Fibroblast of mammary gland (primary cell): ENCODE data around the gene OPN5.

Experiments
- DNase-seq: peaks from one replicate; pipeline ENCODE4 v3.0.0-alpha.2; 2010; ENCODE audit warnings: low read depth
- H3K4me3 ChIP-seq: 2 replicates; pipeline ENCODE4 v1.5.1; 2011; ENCODE audit warnings: low read depth, mild to moderate bottlenecking, low read length, moderate library complexity; ENCODE audit not compliant: control insufficient read depth
- TF ChIP-seq, protein P1 (sequence below): conservative IDR thresholded peaks from 2 replicates; pipeline ENCODE4 v1.5.1; 2011; ENCODE audit warnings: low read depth, low read length, inconsistent platforms; ENCODE audit not compliant: control insufficient read depth, insufficient read depth

Gene OPN5

DNA sequence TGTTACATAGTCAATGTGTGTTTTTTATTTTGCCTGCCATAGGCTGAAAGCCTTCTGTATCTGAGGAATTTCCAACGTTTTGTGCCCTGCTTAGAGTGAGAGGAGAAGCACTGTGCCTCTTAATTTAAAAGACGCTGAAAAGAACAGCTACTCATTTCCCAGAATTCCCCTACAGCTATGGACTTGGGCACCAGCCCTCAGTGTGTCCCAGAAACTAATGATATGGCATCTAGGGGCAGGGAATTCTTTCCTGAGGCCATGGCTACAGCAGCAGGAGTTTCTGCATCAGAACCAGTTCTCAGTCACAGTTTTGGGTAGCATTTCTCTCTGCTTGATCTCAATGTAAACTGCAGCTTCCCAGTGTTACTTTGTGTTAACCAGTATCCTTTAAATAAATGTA is 20.2 kb downstream of the OPN5 start:
- no peak overlapping the region for H3K4me3 ChIP-seq
- TF ChIP-seq, protein P1, sequence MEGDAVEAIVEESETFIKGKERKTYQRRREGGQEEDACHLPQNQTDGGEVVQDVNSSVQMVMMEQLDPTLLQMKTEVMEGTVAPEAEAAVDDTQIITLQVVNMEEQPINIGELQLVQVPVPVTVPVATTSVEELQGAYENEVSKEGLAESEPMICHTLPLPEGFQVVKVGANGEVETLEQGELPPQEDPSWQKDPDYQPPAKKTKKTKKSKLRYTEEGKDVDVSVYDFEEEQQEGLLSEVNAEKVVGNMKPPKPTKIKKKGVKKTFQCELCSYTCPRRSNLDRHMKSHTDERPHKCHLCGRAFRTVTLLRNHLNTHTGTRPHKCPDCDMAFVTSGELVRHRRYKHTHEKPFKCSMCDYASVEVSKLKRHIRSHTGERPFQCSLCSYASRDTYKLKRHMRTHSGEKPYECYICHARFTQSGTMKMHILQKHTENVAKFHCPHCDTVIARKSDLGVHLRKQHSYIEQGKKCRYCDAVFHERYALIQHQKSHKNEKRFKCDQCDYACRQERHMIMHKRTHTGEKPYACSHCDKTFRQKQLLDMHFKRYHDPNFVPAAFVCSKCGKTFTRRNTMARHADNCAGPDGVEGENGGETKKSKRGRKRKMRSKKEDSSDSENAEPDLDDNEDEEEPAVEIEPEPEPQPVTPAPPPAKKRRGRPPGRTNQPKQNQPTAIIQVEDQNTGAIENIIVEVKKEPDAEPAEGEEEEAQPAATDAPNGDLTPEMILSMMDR: no peak

DNA sequence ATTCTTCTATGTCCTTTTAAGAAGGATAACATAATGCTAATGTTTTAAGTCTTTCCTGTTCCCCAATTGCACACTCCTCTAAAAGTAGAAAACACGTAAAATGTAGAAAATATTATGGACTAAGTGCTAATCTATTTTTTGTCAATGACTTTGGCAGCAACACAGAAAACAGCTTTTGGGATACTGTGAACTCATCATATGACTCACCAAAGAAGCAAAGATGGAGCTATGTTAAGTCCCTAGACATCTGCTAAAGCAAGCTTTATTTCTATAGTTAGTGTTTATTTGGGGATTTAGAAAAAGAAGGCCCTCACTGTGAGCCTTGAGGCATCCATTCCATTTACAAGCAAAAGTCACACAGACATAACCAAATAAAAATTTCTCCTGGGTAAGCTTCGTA is 23.0 kb downstream of the OPN5 start:
- TF ChIP-seq, protein P1: no peak
- H3K4me3 ChIP-seq: no peak overlapping the region
- peak; percentile 24 for DNase-seq

More for the DNA sequence above, 20.2 kb downstream of the OPN5 start:
- DNase-seq: no peak

DNA sequence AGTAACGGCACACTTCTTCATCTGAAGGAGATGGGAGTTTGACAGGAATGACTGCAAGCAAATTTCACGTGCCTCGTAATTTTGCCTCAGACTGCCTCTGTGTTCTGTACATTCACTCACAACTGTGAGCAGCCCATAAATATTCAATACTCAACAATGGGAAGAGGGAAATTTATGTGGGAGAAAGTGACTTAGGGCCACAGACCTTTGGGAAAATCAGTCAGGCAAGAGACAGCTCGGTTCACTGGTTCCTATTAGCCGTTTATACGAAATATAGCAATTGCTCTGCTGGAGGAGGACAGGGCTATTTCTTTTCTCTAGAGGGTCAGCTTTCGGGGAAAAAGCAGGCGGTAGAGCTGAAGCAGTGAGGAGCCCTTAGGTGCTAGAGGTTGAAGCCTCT is 28.0 kb downstream of the OPN5 start:
- TF ChIP-seq, protein P1: no peak
- DNase-seq: no peak
- H3K4me3 ChIP-seq: no peak overlapping the region

DNA sequence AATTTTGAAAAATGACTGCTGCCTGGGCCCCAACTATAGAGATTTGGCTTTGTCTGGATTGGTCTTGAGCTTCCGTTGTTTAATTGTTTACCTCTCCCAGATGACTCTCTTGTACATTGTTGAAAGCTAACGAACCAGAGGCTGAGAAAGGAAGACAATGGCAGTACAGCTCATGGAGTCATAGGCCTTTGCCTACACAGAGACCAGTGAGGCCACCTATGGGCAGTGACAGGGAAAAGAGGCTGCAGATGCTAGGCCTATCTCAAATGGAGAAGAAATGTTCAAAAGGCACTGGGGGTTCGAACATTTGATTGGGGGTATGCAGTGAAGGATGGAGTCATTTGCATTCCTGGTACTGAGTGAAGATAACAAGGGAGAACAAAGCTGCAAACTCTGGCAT is 29.1 kb downstream of the OPN5 start:
- no peak overlapping the region for H3K4me3 ChIP-seq
- no peak for DNase-seq
- TF ChIP-seq, protein P1: peak; percentile 10

DNA sequence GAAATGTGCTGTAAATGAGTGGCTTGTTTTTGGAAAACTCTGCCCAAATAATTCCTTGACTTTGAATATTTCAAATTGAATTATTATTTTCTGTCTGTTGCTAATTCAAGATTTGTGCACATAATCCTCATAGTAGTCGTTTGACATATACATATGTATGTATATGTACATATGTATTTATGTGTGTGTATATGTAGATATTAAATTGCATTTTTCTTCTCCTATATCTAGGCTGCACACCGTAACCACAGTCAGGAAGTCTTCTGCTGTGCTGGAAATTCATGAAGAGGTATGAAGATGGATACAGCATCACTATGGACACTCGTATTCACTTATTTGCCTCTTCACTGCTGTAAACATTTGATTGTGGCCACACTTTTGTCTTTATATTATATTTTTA is 29.6 kb downstream of the OPN5 start:
- TF ChIP-seq, protein P1: no peak
- DNase-seq: no peak
- no peak overlapping the region for H3K4me3 ChIP-seq

DNA sequence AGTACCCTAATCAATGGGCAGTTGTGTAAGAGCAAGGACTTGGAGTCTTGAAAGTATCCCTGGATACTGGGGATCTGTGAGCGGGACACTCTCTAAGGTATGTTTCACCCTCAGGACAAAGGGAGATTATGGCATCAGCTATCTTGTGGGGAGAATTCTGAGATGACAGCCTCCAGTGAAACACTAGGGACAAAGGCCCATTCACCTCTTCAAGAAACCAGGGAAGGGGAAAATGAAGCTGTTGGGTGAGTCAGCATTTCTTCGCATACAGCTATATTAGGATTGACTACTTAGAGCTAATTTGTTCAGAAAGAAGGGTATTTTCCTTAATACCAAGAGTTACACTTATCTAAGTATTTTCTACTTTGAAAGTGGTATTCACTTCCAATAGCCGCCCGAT is 35.9 kb downstream of the OPN5 start:
- DNase-seq: no peak
- H3K4me3 ChIP-seq: no peak overlapping the region
- TF ChIP-seq, protein P1: no peak

DNA sequence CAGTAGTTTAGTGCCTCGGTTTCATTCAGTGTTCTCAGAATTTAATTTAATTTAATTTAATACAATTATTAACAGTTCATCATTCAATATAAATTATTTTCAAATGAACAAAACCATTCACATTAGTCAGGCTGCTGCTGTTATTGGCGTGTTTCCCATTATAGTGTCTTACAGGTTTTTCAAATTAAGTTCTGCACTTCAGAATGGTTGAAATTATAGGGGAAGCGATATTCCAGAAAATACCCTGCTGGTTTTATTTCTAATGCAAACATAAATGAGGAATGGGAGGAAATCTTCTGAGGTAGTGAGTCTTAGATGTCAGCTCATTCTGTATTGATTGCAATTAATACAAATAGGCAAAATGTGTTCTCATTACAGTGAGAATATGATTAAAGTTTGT is 37.6 kb downstream of the OPN5 start:
- TF ChIP-seq, protein P1: no peak
- no peak overlapping the region for H3K4me3 ChIP-seq
- peak; percentile 8 for DNase-seq
